ENCODE measurements around the gene LRRC14B.
"Not testable (repeated sequence)": the region's sequence is repeated elsewhere in the genome, so short reads cannot be mapped to it uniquely, and the experiment has no call there.

LRRC14B gene

GRCh38 chr5:160921-161802, 30.1 kb upstream of the LRRC14B start:
- no peak for DNase-seq

GRCh38 chr5:161803-162110, 29.5 kb upstream of the LRRC14B start:
- DNase-seq: no peak

- DNase-seq: no peak
Measured at GRCh38 chr5:162190-162564, 29.1 kb upstream of the LRRC14B start.

GRCh38 chr5:162565-163337, 28.5 kb upstream of the LRRC14B start:
- no peak for DNase-seq

GRCh38 chr5:163338-163620, 28.0 kb upstream of the LRRC14B start:
- DNase-seq: no peak

GRCh38 chr5:163841-164240, 27.5 kb upstream of the LRRC14B start:
- DNase-seq: no peak

- DNase-seq: no peak
Measured at GRCh38 chr5:164244-164643, 27.1 kb upstream of the LRRC14B start.

- not testable (repeated sequence) for DNase-seq
Measured at GRCh38 chr5:164783-165182, 26.5 kb upstream of the LRRC14B start.

GRCh38 chr5:166441-167372, 24.6 kb upstream of the LRRC14B start:
- no peak for DNase-seq

- no peak for DNase-seq
Measured at GRCh38 chr5:167511-167910, 23.8 kb upstream of the LRRC14B start.

GRCh38 chr5:167982-168660, 23.2 kb upstream of the LRRC14B start:
- DNase-seq: no peak

GRCh38 chr5:169071-169727, 22.1 kb upstream of the LRRC14B start:
- DNase-seq: no peak

- DNase-seq: no peak
Measured at GRCh38 chr5:169728-170094, 21.6 kb upstream of the LRRC14B start.

GRCh38 chr5:170971-171800, 20.1 kb upstream of the LRRC14B start:
- DNase-seq: no peak

GRCh38 chr5:171801-172331, 19.4 kb upstream of the LRRC14B start:
- no peak for DNase-seq

GRCh38 chr5:172421-172820, 18.9 kb upstream of the LRRC14B start:
- no peak for DNase-seq

- no peak for DNase-seq
Measured at GRCh38 chr5:172841-173251, 18.4 kb upstream of the LRRC14B start.

- DNase-seq: no peak
Measured at GRCh38 chr5:173392-174290, 17.7 kb upstream of the LRRC14B start.

GRCh38 chr5:174291-174600, 17.0 kb upstream of the LRRC14B start:
- DNase-seq: no peak

- DNase-seq: no peak
Measured at GRCh38 chr5:174876-175465, 16.3 kb upstream of the LRRC14B start.
